Transverse colon (tissue), 4 donors: ENCODE data around the gene WDR49. TPM values are rescaled to one million over a fixed set of nuclear protein-coding genes. Genes with fewer than 3 reads are reported as not detected.

Experiments
- DNase-seq: peaks from one replicate; pipeline ENCODE4 v3.0.0-alpha.2; 2019
- H3K27ac ChIP-seq, 4 donors: fragments of 200-600 bp; sonication (generic); 2 replicates each; pipeline ENCODE4 v1.5.1; 2016 to 2018; ENCODE audit warnings: inconsistent platforms in 4 of 4
- H3K27me3 ChIP-seq: fragments of 200-600 bp; sonication (generic); 2 replicates; pipeline ENCODE4 v1.5.1; 2017; ENCODE audit warnings: inconsistent platforms
- H3K36me3 ChIP-seq, 4 donors: fragments of 200-600 bp; sonication (generic); 2 replicates each; pipeline ENCODE4 v1.5.1; 2017 to 2019; ENCODE audit warnings: inconsistent platforms in 4 of 4
- H3K4me1 ChIP-seq, 4 donors: fragments of 200-600 bp; sonication (generic); 2 replicates each; pipeline ENCODE4 v1.5.1; 2017 to 2020; ENCODE audit warnings: inconsistent platforms in 4 of 4
- H3K4me3 ChIP-seq, 4 donors: fragments of 200-600 bp; sonication (generic); 1 replicate in 1 of 4; 2 replicates in 3 of 4; pipeline versions ENCODE4 v1.5.1 to v1.6.1; 2017 to 2019; ENCODE audit warnings: inconsistent platforms in 4 of 4
- H3K9me3 ChIP-seq, 2 donors: fragments of 200-600 bp; sonication (generic); 2 replicates each; pipeline ENCODE4 v1.5.1; 2017 to 2019; ENCODE audit warnings: inconsistent platforms in 2 of 2
- CTCF ChIP-seq, 5 experiments: fragments of 200-600 bp in 3 of 5; fragments of 450-650 bp in 2 of 5; sonication (generic) in 3 of 5; IDR thresholded peaks; 1 replicate in 2 of 5; 2 replicates in 3 of 5; pipeline ENCODE4 v1.5.1; 2016 to 2017; ENCODE audit warnings: antibody characterized with exemption in 5 of 5, inconsistent platforms in 3 of 5, mild to moderate bottlenecking in 2 of 5, moderate library complexity in 1 of 5
- EP300 ChIP-seq: sonication (generic); formaldehyde crosslinking; IDR thresholded peaks from one replicate; pipeline ENCODE4 v1.6.1; 2017; ENCODE audit warnings: antibody characterized with exemption, low read depth
- POLR2A ChIP-seq: fragments of 450-650 bp; IDR thresholded peaks from one replicate; pipeline ENCODE4 v1.6.1; 2016; ENCODE audit warnings: antibody characterized with exemption, mild to moderate bottlenecking, moderate library complexity
- POLR2AphosphoS5 ChIP-seq, 3 donors: sonication (generic); formaldehyde crosslinking; IDR thresholded peaks; one replicate each; pipeline ENCODE4 v1.6.1; 2016; ENCODE audit warnings: antibody characterized with exemption in 3 of 3
- WGBS, 2 donors: methylation state at CpG; one replicate each; pipeline ENCODE4 v1.1.5; 2018; ENCODE audit warnings: low coverage in 1 of 2; 5-methylcytosine and 5-hydroxymethylcytosine counted together
- in situ Hi-C, 4 donors: fragments of 200-750 bp; cut with MboI; loops; one replicate each; pipeline versions ENCODE4 v1.15.0 to v1.15.1; 2017; ENCODE audit warnings: low sequenced_read_pairs in 3 of 4, low pct_ligation_motif_present in 1 of 4, low pct_unique_long_range_greater_than_20kb in 1 of 4
- intact Hi-C: fragments of 100-400 bp; cut with DNase I; formaldehyde crosslinking; loops from one replicate; pipeline ENCODE4 v1.15.1; 2023; ENCODE audit warnings: low total_unique reads
- total RNA-seq, 4 donors: library from RNA; depleted of rRNA; stranded (reverse); fragments of >200 nt; gene quantifications; one replicate each; pipeline ENCODE4 v1.1.0, GENCODE V29; 2016

WDR49 gene
- total RNA-seq: under 1 TPM in 1 of 4 donors, not detected in 3; 0.96 TPM

- Histone ChIP-seq H3K4me1 (no peaks in the 10 kb centered on the region), H3K27me3 (no peaks in the 10 kb centered on the region), H3K9me3 (no peaks in the 10 kb centered on the region), H3K4me3 (no peak within 1 kb of the TSS), H3K36me3 (no peaks in the 10 kb centered on the region), H3K27ac (no peak within 1 kb of the TSS)
- no peak for DNase-seq
- intact Hi-C loops (no loop called here), in situ Hi-C loops (no loop called here)
- WGBS, 2 donors: 67 to 75% methylated on average over 1 of the region's 1 CpG
- TF ChIP-seq POLR2AphosphoS5 (IDR thresholded peaks at IDR 0.05): no peak
- TF ChIP-seq POLR2A: no peak
- no peak for TF ChIP-seq CTCF (IDR thresholded peaks at IDR 0.05)
- no peak for TF ChIP-seq EP300
These were observed at the start of gene WDR49 for GRCh38 chr3:167653760-167654159. TSS of gene WDR49 (minus strand) at chr3:167653942. CDS start at chr3:167653425, 517 bp downstream.

DNA sequence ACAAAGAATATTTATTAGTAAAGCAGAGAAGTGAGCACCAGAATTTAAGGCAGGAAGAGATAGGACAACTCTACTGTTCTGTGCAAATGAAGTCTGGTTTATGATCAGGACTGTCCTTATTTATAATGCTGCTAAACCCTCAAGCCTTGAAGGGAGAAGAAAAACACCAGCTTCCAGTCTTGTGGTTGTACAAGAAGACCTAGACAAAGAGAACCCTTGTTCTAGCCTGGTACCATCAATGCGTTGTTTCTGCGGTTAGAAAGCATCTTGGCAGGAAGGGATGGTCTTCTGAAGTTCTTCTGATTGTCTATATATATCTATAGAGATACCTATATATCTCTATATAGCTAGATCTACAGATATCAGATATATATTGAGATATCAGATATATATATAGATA is 47.2 kb upstream of the WDR49 start:
- Histone ChIP-seq H3K4me3 (no peak overlapping the region), H3K27ac (no peak overlapping the region), H3K4me1 (peaks cover 0 to 6% (median 0%) of the 10 kb centered on the region in 4 donors), H3K27me3 (no peaks in the 10 kb centered on the region), H3K36me3 (peaks cover 0 to 27% (median 7%) of the 10 kb centered on the region in 4 donors), H3K9me3 (no peaks in the 10 kb centered on the region)
- WGBS, 2 donors: 92 to 96% methylated on average over 2 of the region's 2 CpGs
- TF ChIP-seq EP300 (no peak), POLR2AphosphoS5 (IDR thresholded peaks at IDR 0.05) (no peak)
- no peak for DNase-seq
- in situ Hi-C loops: no loop called here
- intact Hi-C loops: no loop called here

- no peaks in the 10 kb centered on the region for H3K4me1 ChIP-seq
- 91 to 96% methylated on average over 4 of the region's 4 CpGs for WGBS, 2 donors
- in situ Hi-C loops (no loop called here), intact Hi-C loops (no loop called here)
- peaks cover 0 to 27% (median 11%) of the 10 kb centered on the region in 4 donors for H3K36me3 ChIP-seq
- no peaks in the 10 kb centered on the region for H3K9me3 ChIP-seq
- H3K27me3 ChIP-seq: no peaks in the 10 kb centered on the region
- no peak overlapping the region for H3K4me3 ChIP-seq
- DNase-seq: no peak
- TF ChIP-seq POLR2AphosphoS5 (IDR thresholded peaks at IDR 0.05): no peak
- no peak for TF ChIP-seq EP300
- TF ChIP-seq CTCF (IDR thresholded peaks at IDR 0.05): no peak
- no peak for TF ChIP-seq POLR2A
- no peak overlapping the region for H3K27ac ChIP-seq
These were observed 46.3 kb upstream of the WDR49 start for GRCh38 chr3:167700046-167700445.

DNA sequence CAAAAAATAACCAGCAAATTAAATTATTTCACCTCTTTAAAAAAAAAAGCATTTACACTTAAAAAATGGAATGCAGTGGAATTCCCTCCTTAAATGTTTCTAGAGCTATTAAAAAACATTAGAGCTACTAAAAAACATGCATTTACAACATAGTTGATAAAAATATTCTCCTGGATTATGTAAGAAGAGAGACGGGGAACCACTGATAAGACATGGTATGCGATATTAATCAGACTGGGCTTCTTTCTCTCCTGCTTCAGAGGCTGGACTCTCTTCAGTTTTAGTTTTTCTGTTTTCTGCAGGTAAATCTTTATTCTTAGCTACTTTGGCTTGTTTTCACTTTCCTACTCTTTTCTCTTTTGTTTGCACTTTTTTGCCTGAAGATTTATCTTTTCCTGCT is 40.4 kb upstream of the WDR49 start:
- H3K4me1 ChIP-seq: no peaks in the 10 kb centered on the region
- in situ Hi-C loops: no loop called here

More for the DNA sequence above, 40.4 kb upstream of the WDR49 start:
- Histone ChIP-seq H3K27ac (no peak overlapping the region), H3K36me3 (peaks cover 0 to 25% (median 8%) of the 10 kb centered on the region in 4 donors), H3K4me3 (no peak overlapping the region), H3K9me3 (no peaks in the 10 kb centered on the region), H3K27me3 (no peaks in the 10 kb centered on the region)
- DNase-seq: no peak
- TF ChIP-seq CTCF (IDR thresholded peaks at IDR 0.05) (no peak), POLR2A (no peak), EP300 (no peak), POLR2AphosphoS5 (IDR thresholded peaks at IDR 0.05) (no peak)
- 89 to 95% methylated on average over 2 of the region's 2 CpGs for WGBS, 2 donors
- intact Hi-C loops: no loop called here
